CD14-positive monocyte (primary cell): Measurements from ENCODE around the gene NT5C3A. TPM values are rescaled to one million over a fixed set of nuclear protein-coding genes. Genes with fewer than 3 reads are reported as not detected.
"Not testable (repeated sequence)": the region's sequence is repeated elsewhere in the genome, so short reads cannot be mapped to it uniquely, and the experiment has no call there.

Experiments used
- DNase-seq, 3 donors: peaks; one replicate each; pipeline ENCODE4 v3.0.0-alpha.2; 2011 to 2022
- H2AFZ ChIP-seq: 2 replicates; pipeline ENCODE4 v1.6.0; 2012; ENCODE audit warnings: mild to moderate bottlenecking, low read depth, low read length, inconsistent platforms; ENCODE audit not compliant: insufficient read depth, poor library complexity, severe bottlenecking
- H3K27ac ChIP-seq, 2 donors: 1 replicate in 1 of 2; 2 replicates in 1 of 2; pipeline ENCODE4 v1.5.1; 2012 to 2013; ENCODE audit warnings: low read length in 2 of 2, control low read depth in 1 of 2, inconsistent platforms in 1 of 2, low read depth in 1 of 2, mild to moderate bottlenecking in 1 of 2
- H3K27me3 ChIP-seq, 2 donors: one replicate each; pipeline versions ENCODE4 v1.6.0 to v1.6.1; 2011 to 2013; ENCODE audit warnings: low read length in 2 of 2; ENCODE audit not compliant: control insufficient read depth in 2 of 2, insufficient read depth in 2 of 2
- H3K36me3 ChIP-seq, 2 donors: replicated peaks in 1 of 2; 1 replicate in 1 of 2; 2 replicates in 1 of 2; pipeline versions ENCODE4 v1.5.1 to v1.6.1; 2012 to 2013; ENCODE audit warnings: low read length in 2 of 2, control low read depth in 1 of 2, inconsistent platforms in 1 of 2, mild to moderate bottlenecking in 1 of 2; ENCODE audit not compliant: insufficient read depth in 2 of 2, control insufficient read depth in 1 of 2
- H3K4me1 ChIP-seq, 2 donors: 1 replicate in 1 of 2; 2 replicates in 1 of 2; pipeline versions ENCODE4 v1.5.1 to v1.6.1; 2012 to 2013; ENCODE audit warnings: low read length in 2 of 2, control low read depth in 1 of 2, inconsistent platforms in 1 of 2, mild to moderate bottlenecking in 1 of 2, moderate library complexity in 1 of 2; ENCODE audit not compliant: insufficient read depth in 2 of 2, control insufficient read depth in 1 of 2
- H3K4me2 ChIP-seq: replicated peaks from 2 replicates; pipeline ENCODE3; 2012; ENCODE audit warnings: low read length, moderate library complexity, mild to moderate bottlenecking; ENCODE audit not compliant: poor library complexity, severe bottlenecking; ENCODE audit errors: extremely low read depth
- H3K4me3 ChIP-seq, 3 experiments: fragments of 200-600 bp in 1 of 3; sonication (generic) in 1 of 3; replicated peaks in 1 of 3; 1 replicate in 2 of 3; 2 replicates in 1 of 3; pipeline ENCODE4 v1.5.1; 2011 to 2013; ENCODE audit warnings: low read length in 3 of 3, mild to moderate bottlenecking in 3 of 3, control low read depth in 2 of 3, low read depth in 2 of 3, inconsistent platforms in 1 of 3, moderate library complexity in 1 of 3
- H3K79me2 ChIP-seq: 2 replicates; pipeline ENCODE4 v1.6.0; 2012; ENCODE audit warnings: mild to moderate bottlenecking, control low read depth, inconsistent platforms, low read length, moderate library complexity; ENCODE audit not compliant: insufficient read depth
- H3K9ac ChIP-seq: 2 replicates; pipeline ENCODE4 v1.6.0; 2017; ENCODE audit warnings: low read length, mild to moderate bottlenecking; ENCODE audit not compliant: insufficient read depth, poor library complexity, severe bottlenecking
- H3K9me3 ChIP-seq, 2 donors: replicated peaks in 1 of 2; 1 replicate in 1 of 2; 2 replicates in 1 of 2; pipeline versions ENCODE4 v1.5.1 to v1.6.1; 2012 to 2013; ENCODE audit warnings: low read length in 2 of 2, control low read depth in 1 of 2; ENCODE audit not compliant: control insufficient read depth in 1 of 2, insufficient read depth in 1 of 2
- H4K20me1 ChIP-seq: 2 replicates; pipeline ENCODE4 v1.6.0; 2012; ENCODE audit warnings: mild to moderate bottlenecking, low read length, control low read depth, moderate library complexity; ENCODE audit not compliant: insufficient read depth
- H3K27ac Mint-ChIP-seq, 7 donors: one replicate each; pipeline ENCODE4 v1.8.0; 2020; ENCODE audit warnings: mild to moderate bottlenecking in 7 of 7, mixed read lengths in 7 of 7, moderate library complexity in 6 of 7, inconsistent platforms in 2 of 7
- H3K27me3 Mint-ChIP-seq, 3 donors: one replicate each; pipeline ENCODE4 v1.8.0; 2021 to 2022; ENCODE audit warnings: low read depth in 3 of 3, mild to moderate bottlenecking in 3 of 3, mixed read lengths in 3 of 3, moderate library complexity in 3 of 3, inconsistent platforms in 1 of 3
- H3K36me3 Mint-ChIP-seq, 2 donors: one replicate each; pipeline ENCODE4 v1.8.0; 2020; ENCODE audit warnings: mixed read lengths in 2 of 2, inconsistent platforms in 1 of 2, mild to moderate bottlenecking in 1 of 2
- H3K4me1 Mint-ChIP-seq: one replicate; pipeline ENCODE4 v1.8.0; 2020; ENCODE audit warnings: mild to moderate bottlenecking, mixed read lengths
- H3K4me3 Mint-ChIP-seq, 2 donors: one replicate each; pipeline ENCODE4 v1.8.0; 2020; ENCODE audit warnings: mild to moderate bottlenecking in 2 of 2, mixed read lengths in 2 of 2, moderate library complexity in 1 of 2
- H3K9me3 Mint-ChIP-seq, 7 donors: one replicate each; pipeline ENCODE4 v1.8.0; 2020 to 2022; ENCODE audit warnings: mixed read lengths in 7 of 7, mild to moderate bottlenecking in 6 of 7, moderate library complexity in 6 of 7, inconsistent platforms in 2 of 7
- WGBS: methylation state at CpG from one replicate; pipeline ENCODE4 v1.1.5; 2013; ENCODE audit warnings: missing lambda C conversion rate; ENCODE audit not compliant: insufficient coverage; 5-methylcytosine and 5-hydroxymethylcytosine counted together
- intact Hi-C, 2 donors: fragments of 100-400 bp; cut with micrococcal nuclease; formaldehyde crosslinking; loops; one replicate each; pipeline versions ENCODE4 v1.15.0 to v1.15.1; 2023
- polyA plus RNA-seq, 3 donors: library from polyadenylated mRNA; depleted of rRNA in 1 of 3; unstranded in 2 of 3; stranded (reverse) in 1 of 3; fragments of 300-500 nt in 2 of 3; fragments of >200 nt in 1 of 3; fragmentation: Illumina TruSeq in 2 of 3; gene quantifications; 1 replicate in 2 of 3; 2 replicates in 1 of 3; pipeline ENCODE4 v1.2.3, GENCODE V29; 2012 to 2021

Gene NT5C3A
- polyA plus RNA-seq, 3 donors, result 19.4 to 37.7 (median 29.5) TPM

- H3K4me1 Mint-ChIP-seq, result peaks cover 10% of the 10 kb centered on the region
- peak overlapping the region; percentile 37 to 78 for H3K4me3 Mint-ChIP-seq
- H3K79me2 ChIP-seq, H4K20me1 ChIP-seq, H3K36me3 ChIP-seq, H3K9me3 Mint-ChIP-seq, H3K36me3 Mint-ChIP-seq, H3K9me3 ChIP-seq, H3K4me1 ChIP-seq, H3K9ac ChIP-seq, H3K27me3 ChIP-seq, H3K4me3 ChIP-seq, DNase-seq, H3K27ac ChIP-seq, intact Hi-C loops: not testable (repeated sequence)
- H3K27ac Mint-ChIP-seq, result peak overlapping the region in 1 of 7 donors; percentile 71
- Histone ChIP-seq H3K4me2 (peak overlapping the region; percentile 15), H2AFZ (peak overlapping the region; percentile 50)
- peaks cover 10 to 28% (median 16%) of the 10 kb centered on the region in 3 donors for H3K27me3 Mint-ChIP-seq
- WGBS, result 3% methylated on average over 11 of the region's 14 CpGs
Measured at GRCh38 chr7:32998361-32999171, 64.0 kb downstream of the NT5C3A start.

DNA sequence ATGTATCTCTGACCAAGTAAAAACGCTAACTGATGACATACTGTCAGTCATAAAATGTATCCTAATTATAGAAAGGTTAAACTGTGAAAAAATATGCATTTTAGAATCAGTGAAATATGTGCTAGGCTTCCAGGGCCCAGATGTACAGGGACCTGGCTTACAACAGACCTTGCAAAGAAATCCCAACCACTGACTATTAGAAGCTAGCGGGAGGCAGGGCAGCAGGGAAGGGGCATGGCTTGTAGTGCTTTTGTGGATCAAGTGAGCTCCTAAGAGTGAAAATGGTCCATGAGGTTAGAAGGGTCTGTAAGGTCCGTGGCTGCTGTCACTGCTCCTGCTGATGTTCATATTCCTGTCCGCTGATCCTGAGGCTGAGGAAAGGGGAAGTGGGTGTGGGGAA lies 64.6 kb downstream of the NT5C3A start:
- H3K9ac ChIP-seq, H3K4me2 ChIP-seq, H2AFZ ChIP-seq, H3K27ac ChIP-seq, DNase-seq, H3K27me3 ChIP-seq, intact Hi-C loops, H3K4me3 ChIP-seq, H3K9me3 Mint-ChIP-seq, H3K36me3 ChIP-seq, H3K4me1 ChIP-seq, H3K9me3 ChIP-seq, H4K20me1 ChIP-seq, H3K79me2 ChIP-seq, H3K27ac Mint-ChIP-seq, H3K36me3 Mint-ChIP-seq: not testable (repeated sequence)
- peak overlapping the region in 1 of 2 donors; percentile 78 for H3K4me3 Mint-ChIP-seq
- H3K27me3 Mint-ChIP-seq, result peaks cover 8 to 28% (median 16%) of the 10 kb centered on the region in 3 donors
- H3K4me1 Mint-ChIP-seq, result peaks cover 10% of the 10 kb centered on the region
- no CpG with 5 or more reads among the region's 4 CpGs for WGBS

- H3K4me3 ChIP-seq, H3K4me3 Mint-ChIP-seq, H4K20me1 ChIP-seq, H3K4me1 ChIP-seq, H2AFZ ChIP-seq, H3K9me3 ChIP-seq, intact Hi-C loops, H3K9me3 Mint-ChIP-seq, H3K27ac ChIP-seq, H3K27me3 ChIP-seq, H3K27ac Mint-ChIP-seq, H3K79me2 ChIP-seq, H3K9ac ChIP-seq, H3K4me2 ChIP-seq, DNase-seq, H3K36me3 Mint-ChIP-seq, H3K36me3 ChIP-seq: not testable (repeated sequence)
- Mint-ChIP-seq H3K27me3 (peaks cover 8 to 13% (median 11%) of the 10 kb centered on the region in 3 donors), H3K4me1 (peaks cover 15% of the 10 kb centered on the region)
- no CpG with 5 or more reads among the region's 6 CpGs for WGBS
Measured at GRCh38 chr7:32992750-32993149, 69.8 kb downstream of the NT5C3A start.

DNA sequence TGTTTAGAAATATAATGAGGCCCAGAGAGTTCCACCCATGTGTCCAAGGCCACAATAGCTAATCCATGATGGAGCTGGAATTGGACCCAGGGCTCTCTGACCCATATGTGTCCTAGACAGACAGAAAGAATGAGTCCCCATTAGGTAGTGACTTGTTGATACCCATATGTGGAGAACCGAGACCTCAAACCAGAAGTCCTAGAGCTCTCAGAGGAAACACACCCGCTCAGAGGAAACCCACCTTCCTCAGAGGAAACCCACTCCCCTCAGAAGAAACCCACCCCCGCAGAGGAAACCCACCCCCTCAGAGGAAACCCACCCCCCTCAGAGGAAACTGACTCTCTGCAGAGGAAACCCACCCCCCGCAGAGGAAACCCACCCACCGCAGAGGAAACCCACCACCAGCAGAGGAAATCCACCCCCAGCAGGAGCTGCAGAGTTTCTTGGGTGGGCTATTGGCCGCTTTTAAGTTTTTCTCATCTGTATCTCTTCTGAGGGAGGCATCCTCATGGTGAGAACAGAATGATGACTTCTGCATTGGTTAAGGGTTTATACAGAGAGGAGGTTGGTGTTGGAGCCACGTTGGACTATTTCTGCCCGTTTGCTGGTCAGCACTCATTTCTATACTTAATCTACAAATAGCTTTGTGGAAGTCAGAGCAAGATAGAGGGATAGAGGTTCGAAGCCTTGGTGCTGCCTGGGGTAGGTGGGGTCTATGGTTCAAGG lies 70.4 kb downstream of the NT5C3A start:
- H3K36me3 ChIP-seq, H3K4me3 ChIP-seq, H3K79me2 ChIP-seq, H3K36me3 Mint-ChIP-seq, H3K4me3 Mint-ChIP-seq, H3K9me3 Mint-ChIP-seq, H2AFZ ChIP-seq, H3K27ac Mint-ChIP-seq, H3K9ac ChIP-seq, DNase-seq, H3K9me3 ChIP-seq, intact Hi-C loops, H3K27me3 Mint-ChIP-seq, H3K4me1 ChIP-seq, H3K27me3 ChIP-seq, H3K4me2 ChIP-seq, H4K20me1 ChIP-seq, H3K27ac ChIP-seq: not testable (repeated sequence)
- peaks cover 15% of the 10 kb centered on the region for H3K4me1 Mint-ChIP-seq
- no CpG with 5 or more reads among the region's 9 CpGs for WGBS
